ENCODE results near the gene RAB40B.

The RAB40B gene

DNA sequence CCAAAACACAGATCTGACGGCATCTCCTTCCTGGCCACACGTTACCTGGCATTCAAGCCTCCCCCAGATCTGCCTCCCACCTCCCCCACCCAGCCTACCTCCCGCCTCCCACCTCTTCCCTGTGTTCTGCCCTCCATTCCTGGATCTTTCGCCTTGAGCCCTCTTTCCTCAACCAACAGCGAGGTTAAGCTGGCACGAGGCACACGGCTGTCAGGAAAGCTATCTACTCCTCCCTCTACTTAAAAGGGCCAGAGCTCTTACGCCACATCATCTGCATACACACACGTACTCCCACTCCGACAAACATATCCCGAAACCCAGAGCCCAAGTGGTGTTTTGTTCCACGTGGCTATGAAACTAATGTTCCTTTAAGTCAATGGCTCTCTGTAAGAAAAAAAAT is 68.3 kb downstream of the RAB40B start:
- no peak for DNase-seq
- H3K18ac ChIP-seq (ENCODE audit: low read length) = no peak overlapping the region
- H3K4me3 ChIP-seq (ENCODE audit: low read length) = no peak overlapping the region
- peaks cover 25% of the 10 kb centered on the region for H3K79me1 ChIP-seq (ENCODE audit: low read length)
- H2AK5ac ChIP-seq (ENCODE audit: low read length) = no peak overlapping the region
- no peaks in the 10 kb centered on the region for H3K27me3 ChIP-seq (ENCODE audit: insufficient read depth, low read length, poor library complexity)
- H2BK5ac ChIP-seq (ENCODE audit: low read length) = no peak overlapping the region
- no peak overlapping the region for H3K27ac ChIP-seq (ENCODE audit: low read depth, low read length)
- no peak overlapping the region for H3K4ac ChIP-seq (ENCODE audit: low read depth, low read length)
- H3K79me2 ChIP-seq (ENCODE audit: control insufficient read depth, insufficient read depth, low read length) = peaks cover 14% of the 10 kb centered on the region
- H4K8ac ChIP-seq (ENCODE audit: low read depth, low read length) = no peak overlapping the region
- H3K36me3 ChIP-seq (ENCODE audit: control insufficient read depth, insufficient read depth, low read length) = peaks cover 6% of the 10 kb centered on the region
- WGBS (ENCODE audit: extremely low coverage, insufficient coverage, low lambda C conversion rate) = no CpG with 5 or more reads among the region's 12 CpGs
- no peak overlapping the region for H3K9ac ChIP-seq (ENCODE audit: low read length)
- H4K5ac ChIP-seq (ENCODE audit: low read length) = no peak overlapping the region
- H2BK120ac ChIP-seq (ENCODE audit: low read depth, low read length) = no peak overlapping the region
- no peak overlapping the region for H2BK15ac ChIP-seq (replicated peaks; ENCODE audit: low read depth)
- no peak overlapping the region for H3K4me2 ChIP-seq (ENCODE audit: low read length)
- H3K23ac ChIP-seq (ENCODE audit: low read length) = no peak overlapping the region
- no peaks in the 10 kb centered on the region for H3K4me1 ChIP-seq (ENCODE audit: control insufficient read depth, low read depth, low read length)
- H3K56ac ChIP-seq (ENCODE audit: low read length) = no peak overlapping the region

DNA sequence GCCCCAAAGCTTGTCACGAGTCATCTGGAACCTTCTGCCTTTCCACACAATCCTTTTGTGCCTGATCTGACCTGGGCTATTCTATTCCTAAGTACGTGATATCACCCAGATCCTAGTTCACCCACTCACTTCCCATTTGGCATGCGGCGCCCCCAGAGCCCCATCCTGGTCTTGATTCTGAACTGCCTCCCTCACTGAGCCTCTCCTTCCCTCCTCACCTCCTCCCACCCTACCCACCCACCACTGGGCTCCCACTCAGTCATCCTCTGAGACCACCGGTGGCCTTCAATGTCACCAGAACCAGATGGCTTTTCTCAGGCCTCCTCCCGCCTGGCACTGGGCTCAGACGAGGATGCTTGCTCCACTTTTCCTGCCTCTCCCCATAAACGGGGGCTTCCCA is 68.8 kb downstream of the RAB40B start:
- no peak overlapping the region for H3K23ac ChIP-seq (ENCODE audit: low read length)
- no peak for DNase-seq
- H3K4ac ChIP-seq (ENCODE audit: low read depth, low read length) = no peak overlapping the region
- no peak overlapping the region for H2BK15ac ChIP-seq (replicated peaks; ENCODE audit: low read depth)
- no CpG with 5 or more reads among the region's 8 CpGs for WGBS (ENCODE audit: extremely low coverage, insufficient coverage, low lambda C conversion rate)
- H2BK120ac ChIP-seq (ENCODE audit: low read depth, low read length) = no peak overlapping the region
- H4K5ac ChIP-seq (ENCODE audit: low read length) = no peak overlapping the region
- no peak overlapping the region for H4K8ac ChIP-seq (ENCODE audit: low read depth, low read length)
- H2AK5ac ChIP-seq (ENCODE audit: low read length) = no peak overlapping the region
- no peak overlapping the region for H3K18ac ChIP-seq (ENCODE audit: low read length)
- no peak overlapping the region for H3K4me2 ChIP-seq (ENCODE audit: low read length)
- peaks cover 9% of the 10 kb centered on the region for H3K36me3 ChIP-seq (ENCODE audit: control insufficient read depth, insufficient read depth, low read length)
- no peak overlapping the region for H3K9ac ChIP-seq (ENCODE audit: low read length)
- H3K27ac ChIP-seq (ENCODE audit: low read depth, low read length) = no peak overlapping the region
- no peaks in the 10 kb centered on the region for H3K4me1 ChIP-seq (ENCODE audit: control insufficient read depth, low read depth, low read length)
- H3K79me1 ChIP-seq (ENCODE audit: low read length) = peaks cover 24% of the 10 kb centered on the region
- H3K4me3 ChIP-seq (ENCODE audit: low read length) = no peak overlapping the region
- H3K56ac ChIP-seq (ENCODE audit: low read length) = no peak overlapping the region
- no peaks in the 10 kb centered on the region for H3K27me3 ChIP-seq (ENCODE audit: insufficient read depth, low read length, poor library complexity)
- peaks cover 13% of the 10 kb centered on the region for H3K79me2 ChIP-seq (ENCODE audit: control insufficient read depth, insufficient read depth, low read length)
- no peak overlapping the region for H2BK5ac ChIP-seq (ENCODE audit: low read length)

DNA sequence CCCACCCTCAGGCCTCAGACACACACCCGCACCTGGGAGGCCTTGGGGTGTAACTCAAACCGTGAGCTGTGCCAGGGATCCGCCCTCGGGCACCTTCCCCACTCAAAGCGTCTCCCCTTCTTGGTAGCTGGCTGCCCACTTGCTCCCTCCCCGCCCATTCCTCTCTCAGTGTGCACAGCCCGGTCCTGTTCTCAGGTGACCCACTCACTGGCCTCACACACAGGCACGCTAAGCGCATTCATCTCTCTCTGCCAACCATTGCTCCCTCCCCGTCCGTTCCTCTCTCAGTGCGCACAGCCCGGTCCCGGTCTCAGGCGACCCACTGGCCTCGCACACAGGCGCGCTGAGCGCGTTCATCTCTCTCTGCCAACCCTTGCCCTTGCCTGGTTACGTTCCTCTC is 71.1 kb downstream of the RAB40B start:
- Histone ChIP-seq H3K23ac (ENCODE audit: low read length) (no peak overlapping the region), H2AK5ac (ENCODE audit: low read length) (no peak overlapping the region), H2BK120ac (ENCODE audit: low read depth, low read length) (no peak overlapping the region), H3K27me3 (ENCODE audit: insufficient read depth, low read length, poor library complexity) (no peaks in the 10 kb centered on the region), H4K5ac (ENCODE audit: low read length) (no peak overlapping the region), H3K4me1 (ENCODE audit: control insufficient read depth, low read depth, low read length) (no peaks in the 10 kb centered on the region), H4K8ac (ENCODE audit: low read depth, low read length) (no peak overlapping the region), H3K79me1 (ENCODE audit: low read length) (peaks cover 15% of the 10 kb centered on the region), H2BK5ac (ENCODE audit: low read length) (no peak overlapping the region), H3K9ac (ENCODE audit: low read length) (no peak overlapping the region), H3K79me2 (ENCODE audit: control insufficient read depth, insufficient read depth, low read length) (peaks cover 3% of the 10 kb centered on the region), H3K56ac (ENCODE audit: low read length) (no peak overlapping the region), H2BK15ac (replicated peaks; ENCODE audit: low read depth) (no peak overlapping the region), H3K27ac (ENCODE audit: low read depth, low read length) (no peak overlapping the region), H3K4me2 (ENCODE audit: low read length) (no peak overlapping the region), H3K4me3 (ENCODE audit: low read length) (no peak overlapping the region), H3K36me3 (ENCODE audit: control insufficient read depth, insufficient read depth, low read length) (peaks cover 9% of the 10 kb centered on the region), H3K18ac (ENCODE audit: low read length) (no peak overlapping the region), H3K4ac (ENCODE audit: low read depth, low read length) (no peak overlapping the region)
- no CpG with 5 or more reads among the region's 21 CpGs for WGBS (ENCODE audit: extremely low coverage, insufficient coverage, low lambda C conversion rate)
- DNase-seq = no peak

DNA sequence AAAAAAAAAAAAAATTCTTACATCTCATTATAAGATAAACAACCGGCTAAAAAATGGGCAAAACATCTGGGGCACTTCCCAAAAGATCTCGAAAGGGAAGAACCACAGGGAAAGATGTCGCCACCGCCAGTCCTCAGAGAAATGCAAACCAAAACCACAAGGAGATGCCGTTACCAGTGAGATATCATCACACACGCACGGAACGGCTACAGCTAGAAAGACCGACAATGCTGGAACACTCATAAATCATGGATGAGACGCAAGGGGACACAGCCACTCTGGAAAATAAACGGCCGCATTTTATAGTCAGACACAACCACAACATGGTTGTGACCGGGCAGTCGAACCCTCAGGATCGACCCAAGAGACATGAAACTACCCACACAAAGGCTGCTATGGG is 74.8 kb downstream of the RAB40B start:
- Histone ChIP-seq H3K27ac (ENCODE audit: low read depth, low read length) (no peak overlapping the region), H3K36me3 (ENCODE audit: control insufficient read depth, insufficient read depth, low read length) (peaks cover 15% of the 10 kb centered on the region), H4K5ac (ENCODE audit: low read length) (no peak overlapping the region), H3K79me1 (ENCODE audit: low read length) (peaks cover 6% of the 10 kb centered on the region), H3K18ac (ENCODE audit: low read length) (no peak overlapping the region), H2AK5ac (ENCODE audit: low read length) (no peak overlapping the region), H3K9ac (ENCODE audit: low read length) (no peak overlapping the region), H3K79me2 (ENCODE audit: control insufficient read depth, insufficient read depth, low read length) (no peaks in the 10 kb centered on the region), H3K4me2 (ENCODE audit: low read length) (no peak overlapping the region), H2BK15ac (replicated peaks; ENCODE audit: low read depth) (no peak overlapping the region), H3K4me3 (ENCODE audit: low read length) (no peak overlapping the region), H3K23ac (ENCODE audit: low read length) (no peak overlapping the region), H3K27me3 (ENCODE audit: insufficient read depth, low read length, poor library complexity) (no peaks in the 10 kb centered on the region), H2BK120ac (ENCODE audit: low read depth, low read length) (no peak overlapping the region), H4K8ac (ENCODE audit: low read depth, low read length) (no peak overlapping the region), H2BK5ac (ENCODE audit: low read length) (no peak overlapping the region), H3K4me1 (ENCODE audit: control insufficient read depth, low read depth, low read length) (no peaks in the 10 kb centered on the region), H3K4ac (ENCODE audit: low read depth, low read length) (no peak overlapping the region), H3K56ac (ENCODE audit: low read length) (no peak overlapping the region)
- no peak for DNase-seq
- WGBS (ENCODE audit: extremely low coverage, insufficient coverage, low lambda C conversion rate) = no CpG with 5 or more reads among the region's 15 CpGs

DNA sequence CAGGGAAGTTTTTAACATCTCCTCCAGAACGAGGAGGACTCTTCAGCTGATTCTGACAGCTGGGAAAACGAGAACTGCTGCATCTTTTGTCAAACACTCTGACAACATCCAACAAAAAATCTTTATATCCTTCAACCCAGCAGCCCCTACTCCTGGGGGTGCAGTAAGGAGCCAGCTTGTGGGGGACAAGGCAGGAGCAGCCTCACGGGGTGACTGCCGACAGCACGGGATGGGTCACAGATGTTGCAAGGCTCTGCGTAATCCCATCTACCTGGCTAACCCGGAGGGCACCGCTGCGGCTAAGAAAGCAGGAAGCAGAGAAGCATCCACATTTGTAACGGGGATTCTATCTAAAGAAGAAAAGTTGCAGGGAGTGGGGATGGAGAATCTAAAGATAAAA is 78.9 kb downstream of the RAB40B start:
- Histone ChIP-seq H2BK15ac (replicated peaks; ENCODE audit: low read depth) (no peak overlapping the region), H3K27me3 (ENCODE audit: insufficient read depth, low read length, poor library complexity) (no peaks in the 10 kb centered on the region), H3K27ac (ENCODE audit: low read depth, low read length) (no peak overlapping the region), H3K79me2 (ENCODE audit: control insufficient read depth, insufficient read depth, low read length) (no peaks in the 10 kb centered on the region), H3K36me3 (ENCODE audit: control insufficient read depth, insufficient read depth, low read length) (peaks cover 14% of the 10 kb centered on the region), H3K4me2 (ENCODE audit: low read length) (no peak overlapping the region), H4K5ac (ENCODE audit: low read length) (no peak overlapping the region), H3K18ac (ENCODE audit: low read length) (no peak overlapping the region), H2BK5ac (ENCODE audit: low read length) (no peak overlapping the region), H3K79me1 (ENCODE audit: low read length) (no peaks in the 10 kb centered on the region), H3K23ac (ENCODE audit: low read length) (no peak overlapping the region), H3K9ac (ENCODE audit: low read length) (no peak overlapping the region), H2AK5ac (ENCODE audit: low read length) (no peak overlapping the region), H4K8ac (ENCODE audit: low read depth, low read length) (no peak overlapping the region), H3K4me1 (ENCODE audit: control insufficient read depth, low read depth, low read length) (no peaks in the 10 kb centered on the region), H2BK120ac (ENCODE audit: low read depth, low read length) (no peak overlapping the region), H3K56ac (ENCODE audit: low read length) (no peak overlapping the region), H3K4ac (ENCODE audit: low read depth, low read length) (no peak overlapping the region), H3K4me3 (ENCODE audit: low read length) (no peak overlapping the region)
- DNase-seq = no peak
- WGBS (ENCODE audit: extremely low coverage, insufficient coverage, low lambda C conversion rate) = no CpG with 5 or more reads among the region's 10 CpGs

DNA sequence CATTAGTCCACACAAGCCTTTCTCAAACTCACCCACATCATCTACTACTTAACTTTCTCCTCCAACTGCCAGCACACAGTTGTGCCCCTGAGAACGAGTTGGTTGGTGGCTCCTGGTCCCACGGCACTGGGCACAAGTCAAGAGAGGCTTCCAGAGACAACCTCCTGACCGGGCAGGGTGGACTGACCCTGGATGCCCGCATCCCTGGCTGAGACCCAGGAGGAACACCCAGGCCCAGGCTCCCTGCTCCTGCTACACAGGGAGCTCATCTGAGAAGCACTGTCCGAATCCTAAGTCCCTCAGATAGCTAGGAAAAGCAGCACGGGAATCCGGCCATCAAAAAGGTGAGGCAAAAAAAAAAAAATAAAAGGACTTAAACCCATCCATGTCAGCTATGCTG is 79.3 kb downstream of the RAB40B start:
- Histone ChIP-seq H2BK120ac (ENCODE audit: low read depth, low read length) (no peak overlapping the region), H3K9ac (ENCODE audit: low read length) (no peak overlapping the region), H2BK5ac (ENCODE audit: low read length) (no peak overlapping the region), H3K36me3 (ENCODE audit: control insufficient read depth, insufficient read depth, low read length) (peaks cover 14% of the 10 kb centered on the region), H3K18ac (ENCODE audit: low read length) (no peak overlapping the region), H3K4ac (ENCODE audit: low read depth, low read length) (no peak overlapping the region), H3K79me2 (ENCODE audit: control insufficient read depth, insufficient read depth, low read length) (no peaks in the 10 kb centered on the region), H3K27ac (ENCODE audit: low read depth, low read length) (no peak overlapping the region), H3K4me3 (ENCODE audit: low read length) (no peak overlapping the region), H3K4me1 (ENCODE audit: control insufficient read depth, low read depth, low read length) (no peaks in the 10 kb centered on the region), H4K8ac (ENCODE audit: low read depth, low read length) (no peak overlapping the region), H2AK5ac (ENCODE audit: low read length) (no peak overlapping the region), H2BK15ac (replicated peaks; ENCODE audit: low read depth) (no peak overlapping the region), H3K23ac (ENCODE audit: low read length) (no peak overlapping the region), H3K56ac (ENCODE audit: low read length) (no peak overlapping the region), H3K27me3 (ENCODE audit: insufficient read depth, low read length, poor library complexity) (no peaks in the 10 kb centered on the region), H3K4me2 (ENCODE audit: low read length) (no peak overlapping the region), H3K79me1 (ENCODE audit: low read length) (no peaks in the 10 kb centered on the region), H4K5ac (ENCODE audit: low read length) (no peak overlapping the region)
- no peak for DNase-seq
- no CpG with 5 or more reads among the region's 7 CpGs for WGBS (ENCODE audit: extremely low coverage, insufficient coverage, low lambda C conversion rate)
